ENCODE results near the gene ASS1.

- TF ChIP-seq POLR2A (IDR thresholded peaks at IDR 0.05; ENCODE audit: low read length) (no peak), GATA1 (IDR thresholded peaks at IDR 0.05; ENCODE audit: low read depth, low read length) (no peak)
Observed at GRCh38 chr9:130433947-130434262, 10.9 kb upstream of the ASS1 start.
